ENCODE data around the gene NUDT5. TPM values are rescaled to one million over a fixed set of nuclear protein-coding genes. Genes with fewer than 3 reads are reported as not detected.

NUDT5 gene
- total RNA-seq, 1 experiment from 2014 or later: 119 TPM

DNA sequence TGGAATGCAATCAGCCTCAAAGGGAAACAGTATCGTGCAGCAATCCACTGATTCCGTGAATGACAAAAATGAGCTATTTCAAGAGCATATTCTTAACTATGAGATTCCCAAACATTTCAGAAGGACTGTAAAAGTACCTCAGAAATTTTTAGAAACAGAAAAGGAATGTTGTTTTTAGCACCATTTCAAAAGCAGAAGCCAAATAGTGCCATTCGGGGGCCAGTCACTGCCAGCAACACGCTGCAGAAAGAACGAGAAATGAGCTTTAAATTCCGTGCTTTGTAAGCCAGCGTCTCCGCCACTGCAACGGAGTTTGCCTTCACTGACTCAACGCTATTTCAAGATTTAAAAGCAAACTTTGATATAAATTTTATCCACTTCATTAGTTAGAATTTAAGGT, 6.3 kb downstream of the NUDT5 start:
- H3K9me3 Mint-ChIP-seq: no peaks in the 10 kb centered on the region
- peak overlapping the region; percentile 70; the same call in 1 of the 2 replicates for H3K27ac Mint-ChIP-seq
- no peak for ATAC-seq
- H3K4me1 Mint-ChIP-seq: peaks cover 29% of the 10 kb centered on the region
- peaks cover 40% of the 10 kb centered on the region for H3K36me3 Mint-ChIP-seq
- H3K4me3 Mint-ChIP-seq: no peak overlapping the region
- CTCF ChIA-PET: interaction anchor here (1.0 kb wide), 1 partner anchor 25 kb away, joined by 3 read pairs; no protein-coding TSS in a partner anchor
- H3K27me3 Mint-ChIP-seq (ENCODE audit: low read depth): no peaks in the 10 kb centered on the region
- POLR2A ChIA-PET: interaction anchor here (0.7 kb wide), 1 partner anchor 9 kb away, joined by 3 read pairs; no protein-coding TSS in a partner anchor
- no peak for DNase-seq (ENCODE audit: low spot score)
- TF ChIP-seq ATF1 (CRISPR knock-in tag; IDR thresholded peaks at IDR 0.05) (no peak), HMGA2 (CRISPR knock-in tag; IDR thresholded peaks at IDR 0.05) (no peak), ZNF317 (CRISPR knock-in tag; IDR thresholded peaks at IDR 0.05; ENCODE audit: borderline replicate concordance, low read depth) (no peak)
- TF ChIP-seq, protein P1, sequence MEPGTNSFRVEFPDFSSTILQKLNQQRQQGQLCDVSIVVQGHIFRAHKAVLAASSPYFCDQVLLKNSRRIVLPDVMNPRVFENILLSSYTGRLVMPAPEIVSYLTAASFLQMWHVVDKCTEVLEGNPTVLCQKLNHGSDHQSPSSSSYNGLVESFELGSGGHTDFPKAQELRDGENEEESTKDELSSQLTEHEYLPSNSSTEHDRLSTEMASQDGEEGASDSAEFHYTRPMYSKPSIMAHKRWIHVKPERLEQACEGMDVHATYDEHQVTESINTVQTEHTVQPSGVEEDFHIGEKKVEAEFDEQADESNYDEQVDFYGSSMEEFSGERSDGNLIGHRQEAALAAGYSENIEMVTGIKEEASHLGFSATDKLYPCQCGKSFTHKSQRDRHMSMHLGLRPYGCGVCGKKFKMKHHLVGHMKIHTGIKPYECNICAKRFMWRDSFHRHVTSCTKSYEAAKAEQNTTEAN (CRISPR knock-in tag; IDR thresholded peaks at IDR 0.05): no peak
- TF ChIP-seq, protein P2, sequence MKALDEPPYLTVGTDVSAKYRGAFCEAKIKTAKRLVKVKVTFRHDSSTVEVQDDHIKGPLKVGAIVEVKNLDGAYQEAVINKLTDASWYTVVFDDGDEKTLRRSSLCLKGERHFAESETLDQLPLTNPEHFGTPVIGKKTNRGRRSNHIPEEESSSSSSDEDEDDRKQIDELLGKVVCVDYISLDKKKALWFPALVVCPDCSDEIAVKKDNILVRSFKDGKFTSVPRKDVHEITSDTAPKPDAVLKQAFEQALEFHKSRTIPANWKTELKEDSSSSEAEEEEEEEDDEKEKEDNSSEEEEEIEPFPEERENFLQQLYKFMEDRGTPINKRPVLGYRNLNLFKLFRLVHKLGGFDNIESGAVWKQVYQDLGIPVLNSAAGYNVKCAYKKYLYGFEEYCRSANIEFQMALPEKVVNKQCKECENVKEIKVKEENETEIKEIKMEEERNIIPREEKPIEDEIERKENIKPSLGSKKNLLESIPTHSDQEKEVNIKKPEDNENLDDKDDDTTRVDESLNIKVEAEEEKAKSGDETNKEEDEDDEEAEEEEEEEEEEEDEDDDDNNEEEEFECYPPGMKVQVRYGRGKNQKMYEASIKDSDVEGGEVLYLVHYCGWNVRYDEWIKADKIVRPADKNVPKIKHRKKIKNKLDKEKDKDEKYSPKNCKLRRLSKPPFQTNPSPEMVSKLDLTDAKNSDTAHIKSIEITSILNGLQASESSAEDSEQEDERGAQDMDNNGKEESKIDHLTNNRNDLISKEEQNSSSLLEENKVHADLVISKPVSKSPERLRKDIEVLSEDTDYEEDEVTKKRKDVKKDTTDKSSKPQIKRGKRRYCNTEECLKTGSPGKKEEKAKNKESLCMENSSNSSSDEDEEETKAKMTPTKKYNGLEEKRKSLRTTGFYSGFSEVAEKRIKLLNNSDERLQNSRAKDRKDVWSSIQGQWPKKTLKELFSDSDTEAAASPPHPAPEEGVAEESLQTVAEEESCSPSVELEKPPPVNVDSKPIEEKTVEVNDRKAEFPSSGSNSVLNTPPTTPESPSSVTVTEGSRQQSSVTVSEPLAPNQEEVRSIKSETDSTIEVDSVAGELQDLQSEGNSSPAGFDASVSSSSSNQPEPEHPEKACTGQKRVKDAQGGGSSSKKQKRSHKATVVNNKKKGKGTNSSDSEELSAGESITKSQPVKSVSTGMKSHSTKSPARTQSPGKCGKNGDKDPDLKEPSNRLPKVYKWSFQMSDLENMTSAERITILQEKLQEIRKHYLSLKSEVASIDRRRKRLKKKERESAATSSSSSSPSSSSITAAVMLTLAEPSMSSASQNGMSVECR (CRISPR knock-in tag; IDR thresholded peaks at IDR 0.05; ENCODE audit: borderline replicate concordance): no peak

DNA sequence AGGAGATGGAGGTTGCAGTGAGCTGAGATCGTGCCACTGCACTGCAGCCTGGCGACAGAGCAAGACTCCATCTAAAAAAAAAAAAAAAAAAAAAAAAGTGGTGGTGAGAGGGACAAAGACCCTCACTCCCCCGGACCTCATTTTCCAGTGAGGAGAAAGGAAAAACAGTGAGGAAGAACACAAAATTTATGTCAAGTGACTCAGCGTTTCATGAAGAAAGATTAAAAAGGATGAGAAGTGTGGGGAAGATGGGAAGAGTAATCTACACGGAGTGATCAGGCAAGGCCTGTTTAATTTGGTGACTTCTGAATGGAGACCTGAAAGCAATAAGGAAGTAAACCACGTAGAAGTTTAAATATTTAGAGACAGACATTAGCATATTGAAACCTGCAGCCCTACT, 7.0 kb downstream of the NUDT5 start:
- POLR2A ChIA-PET: no interaction called here
- CTCF ChIA-PET: interaction anchor here (0.6 kb wide), 1 partner anchor 594 kb away, joined by 3 read pairs; no protein-coding TSS in a partner anchor
- H3K4me3 Mint-ChIP-seq: no peak overlapping the region
- no peak for DNase-seq (ENCODE audit: low spot score)
- peaks cover 22% of the 10 kb centered on the region for H3K4me1 Mint-ChIP-seq
- H3K36me3 Mint-ChIP-seq: peaks cover 41% of the 10 kb centered on the region
- H3K27me3 Mint-ChIP-seq (ENCODE audit: low read depth): no peaks in the 10 kb centered on the region
- H3K9me3 Mint-ChIP-seq: no peaks in the 10 kb centered on the region
- TF ChIP-seq, protein P3, sequence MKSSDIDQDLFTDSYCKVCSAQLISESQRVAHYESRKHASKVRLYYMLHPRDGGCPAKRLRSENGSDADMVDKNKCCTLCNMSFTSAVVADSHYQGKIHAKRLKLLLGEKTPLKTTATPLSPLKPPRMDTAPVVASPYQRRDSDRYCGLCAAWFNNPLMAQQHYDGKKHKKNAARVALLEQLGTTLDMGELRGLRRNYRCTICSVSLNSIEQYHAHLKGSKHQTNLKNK (CRISPR knock-in tag; IDR thresholded peaks at IDR 0.05): no peak
- TF ChIP-seq, protein P4, sequence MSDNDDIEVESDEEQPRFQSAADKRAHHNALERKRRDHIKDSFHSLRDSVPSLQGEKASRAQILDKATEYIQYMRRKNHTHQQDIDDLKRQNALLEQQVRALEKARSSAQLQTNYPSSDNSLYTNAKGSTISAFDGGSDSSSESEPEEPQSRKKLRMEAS (CRISPR knock-in tag; IDR thresholded peaks at IDR 0.05): no peak
- H3K27ac Mint-ChIP-seq: peak overlapping the region; percentile 80
- no peak for ATAC-seq

DNA sequence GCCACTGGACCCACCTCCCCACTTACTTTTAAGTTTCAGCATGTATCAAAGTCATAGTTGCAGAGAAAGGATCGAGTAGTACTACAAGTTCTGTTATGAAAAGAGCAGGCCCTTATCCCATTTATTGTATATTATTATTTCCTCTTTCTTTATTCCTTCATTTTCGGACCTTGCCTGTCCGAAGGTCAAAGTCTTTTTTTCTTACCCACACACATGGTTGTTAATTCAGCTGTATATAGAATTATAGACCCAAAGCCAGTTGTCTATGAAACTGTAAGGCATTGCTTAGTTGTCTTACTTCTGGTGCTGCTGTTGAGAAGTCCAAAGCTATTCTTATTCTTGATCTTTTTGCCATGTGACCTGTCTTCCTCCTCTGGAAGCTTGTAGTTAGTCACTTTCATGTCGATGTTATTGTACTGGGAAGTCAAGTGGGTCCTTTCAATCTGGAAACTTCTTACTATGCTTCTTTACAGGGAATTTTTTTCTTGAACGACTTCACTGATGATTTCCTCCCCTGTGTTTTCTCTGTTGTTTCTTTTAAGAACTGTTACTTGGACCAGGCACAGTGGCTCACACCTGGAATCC, 8.3 kb downstream of the NUDT5 start:
- ChIA-PET CTCF (no interaction called here), POLR2A (no interaction called here)
- peaks cover 17% of the 10 kb centered on the region for H3K4me1 Mint-ChIP-seq
- H3K27me3 Mint-ChIP-seq (ENCODE audit: low read depth): no peaks in the 10 kb centered on the region
- H3K27ac Mint-ChIP-seq: no peak overlapping the region
- DNase-seq (ENCODE audit: low spot score): no peak
- no peak overlapping the region for H3K4me3 Mint-ChIP-seq
- no peak for ATAC-seq
- H3K36me3 Mint-ChIP-seq: peaks cover 42% of the 10 kb centered on the region
- no peaks in the 10 kb centered on the region for H3K9me3 Mint-ChIP-seq
- TF ChIP-seq CBFB (CRISPR knock-in tag; IDR thresholded peaks at IDR 0.05; ENCODE audit: low read depth): no peak
- TF ChIP-seq ZNF232 (CRISPR knock-in tag; IDR thresholded peaks at IDR 0.05): no peak
- TF ChIP-seq, protein P5, sequence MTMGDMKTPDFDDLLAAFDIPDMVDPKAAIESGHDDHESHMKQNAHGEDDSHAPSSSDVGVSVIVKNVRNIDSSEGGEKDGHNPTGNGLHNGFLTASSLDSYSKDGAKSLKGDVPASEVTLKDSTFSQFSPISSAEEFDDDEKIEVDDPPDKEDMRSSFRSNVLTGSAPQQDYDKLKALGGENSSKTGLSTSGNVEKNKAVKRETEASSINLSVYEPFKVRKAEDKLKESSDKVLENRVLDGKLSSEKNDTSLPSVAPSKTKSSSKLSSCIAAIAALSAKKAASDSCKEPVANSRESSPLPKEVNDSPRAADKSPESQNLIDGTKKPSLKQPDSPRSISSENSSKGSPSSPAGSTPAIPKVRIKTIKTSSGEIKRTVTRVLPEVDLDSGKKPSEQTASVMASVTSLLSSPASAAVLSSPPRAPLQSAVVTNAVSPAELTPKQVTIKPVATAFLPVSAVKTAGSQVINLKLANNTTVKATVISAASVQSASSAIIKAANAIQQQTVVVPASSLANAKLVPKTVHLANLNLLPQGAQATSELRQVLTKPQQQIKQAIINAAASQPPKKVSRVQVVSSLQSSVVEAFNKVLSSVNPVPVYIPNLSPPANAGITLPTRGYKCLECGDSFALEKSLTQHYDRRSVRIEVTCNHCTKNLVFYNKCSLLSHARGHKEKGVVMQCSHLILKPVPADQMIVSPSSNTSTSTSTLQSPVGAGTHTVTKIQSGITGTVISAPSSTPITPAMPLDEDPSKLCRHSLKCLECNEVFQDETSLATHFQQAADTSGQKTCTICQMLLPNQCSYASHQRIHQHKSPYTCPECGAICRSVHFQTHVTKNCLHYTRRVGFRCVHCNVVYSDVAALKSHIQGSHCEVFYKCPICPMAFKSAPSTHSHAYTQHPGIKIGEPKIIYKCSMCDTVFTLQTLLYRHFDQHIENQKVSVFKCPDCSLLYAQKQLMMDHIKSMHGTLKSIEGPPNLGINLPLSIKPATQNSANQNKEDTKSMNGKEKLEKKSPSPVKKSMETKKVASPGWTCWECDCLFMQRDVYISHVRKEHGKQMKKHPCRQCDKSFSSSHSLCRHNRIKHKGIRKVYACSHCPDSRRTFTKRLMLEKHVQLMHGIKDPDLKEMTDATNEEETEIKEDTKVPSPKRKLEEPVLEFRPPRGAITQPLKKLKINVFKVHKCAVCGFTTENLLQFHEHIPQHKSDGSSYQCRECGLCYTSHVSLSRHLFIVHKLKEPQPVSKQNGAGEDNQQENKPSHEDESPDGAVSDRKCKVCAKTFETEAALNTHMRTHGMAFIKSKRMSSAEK (CRISPR knock-in tag; IDR thresholded peaks at IDR 0.05; ENCODE audit: borderline replicate concordance): no peak
- TF ChIP-seq SP1 (CRISPR knock-in tag; conservative IDR thresholded peaks at IDR 0.05): no peak
- no peak for TF ChIP-seq TCF7 (CRISPR knock-in tag; IDR thresholded peaks at IDR 0.05; ENCODE audit: low read depth)
- TF ChIP-seq, protein P6, sequence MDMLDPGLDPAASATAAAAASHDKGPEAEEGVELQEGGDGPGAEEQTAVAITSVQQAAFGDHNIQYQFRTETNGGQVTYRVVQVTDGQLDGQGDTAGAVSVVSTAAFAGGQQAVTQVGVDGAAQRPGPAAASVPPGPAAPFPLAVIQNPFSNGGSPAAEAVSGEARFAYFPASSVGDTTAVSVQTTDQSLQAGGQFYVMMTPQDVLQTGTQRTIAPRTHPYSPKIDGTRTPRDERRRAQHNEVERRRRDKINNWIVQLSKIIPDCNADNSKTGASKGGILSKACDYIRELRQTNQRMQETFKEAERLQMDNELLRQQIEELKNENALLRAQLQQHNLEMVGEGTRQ (CRISPR knock-in tag; IDR thresholded peaks at IDR 0.05): no peak
- TF ChIP-seq, protein P7, sequence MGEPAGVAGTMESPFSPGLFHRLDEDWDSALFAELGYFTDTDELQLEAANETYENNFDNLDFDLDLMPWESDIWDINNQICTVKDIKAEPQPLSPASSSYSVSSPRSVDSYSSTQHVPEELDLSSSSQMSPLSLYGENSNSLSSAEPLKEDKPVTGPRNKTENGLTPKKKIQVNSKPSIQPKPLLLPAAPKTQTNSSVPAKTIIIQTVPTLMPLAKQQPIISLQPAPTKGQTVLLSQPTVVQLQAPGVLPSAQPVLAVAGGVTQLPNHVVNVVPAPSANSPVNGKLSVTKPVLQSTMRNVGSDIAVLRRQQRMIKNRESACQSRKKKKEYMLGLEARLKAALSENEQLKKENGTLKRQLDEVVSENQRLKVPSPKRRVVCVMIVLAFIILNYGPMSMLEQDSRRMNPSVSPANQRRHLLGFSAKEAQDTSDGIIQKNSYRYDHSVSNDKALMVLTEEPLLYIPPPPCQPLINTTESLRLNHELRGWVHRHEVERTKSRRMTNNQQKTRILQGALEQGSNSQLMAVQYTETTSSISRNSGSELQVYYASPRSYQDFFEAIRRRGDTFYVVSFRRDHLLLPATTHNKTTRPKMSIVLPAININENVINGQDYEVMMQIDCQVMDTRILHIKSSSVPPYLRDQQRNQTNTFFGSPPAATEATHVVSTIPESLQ (CRISPR knock-in tag; IDR thresholded peaks at IDR 0.05): no peak
- TF ChIP-seq, protein P8, sequence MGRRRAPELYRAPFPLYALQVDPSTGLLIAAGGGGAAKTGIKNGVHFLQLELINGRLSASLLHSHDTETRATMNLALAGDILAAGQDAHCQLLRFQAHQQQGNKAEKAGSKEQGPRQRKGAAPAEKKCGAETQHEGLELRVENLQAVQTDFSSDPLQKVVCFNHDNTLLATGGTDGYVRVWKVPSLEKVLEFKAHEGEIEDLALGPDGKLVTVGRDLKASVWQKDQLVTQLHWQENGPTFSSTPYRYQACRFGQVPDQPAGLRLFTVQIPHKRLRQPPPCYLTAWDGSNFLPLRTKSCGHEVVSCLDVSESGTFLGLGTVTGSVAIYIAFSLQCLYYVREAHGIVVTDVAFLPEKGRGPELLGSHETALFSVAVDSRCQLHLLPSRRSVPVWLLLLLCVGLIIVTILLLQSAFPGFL (CRISPR knock-in tag; IDR thresholded peaks at IDR 0.05; ENCODE audit: borderline replicate concordance): no peak
